Smooth muscle cell (in vitro differentiated cells): ENCODE results near the gene LCE7A. TPM values are rescaled to one million over a fixed set of nuclear protein-coding genes. Genes with fewer than 3 reads are reported as not detected.

ENCODE experiments used
- DNase-seq: peaks from one replicate; lab custom pipeline; 2025; ENCODE audit not compliant: unreplicated experiment; lab: John Stamatoyannopoulos, UW
- H2AFZ ChIP-seq: fragments of 200-600 bp; sonication (generic); 2 replicates; pipeline ENCODE4 v1.6.0; 2016; ENCODE audit warnings: antibody characterized with exemption, low read depth, mild to moderate bottlenecking
- H3F3A ChIP-seq: fragments of 200-600 bp; sonication (generic); 2 replicates; pipeline ENCODE4 v1.6.0; 2017; ENCODE audit warnings: antibody characterized with exemption, low read depth
- H3K27ac ChIP-seq: fragments of 200-600 bp; sonication (generic); 2 replicates; pipeline ENCODE4 v1.5.1; 2016; ENCODE audit warnings: low read depth, mild to moderate bottlenecking
- H3K27me3 ChIP-seq: fragments of 200-600 bp; sonication (generic); 2 replicates; pipeline ENCODE4 v1.6.1; 2016; ENCODE audit warnings: low read depth, mild to moderate bottlenecking
- H3K36me3 ChIP-seq: fragments of 200-600 bp; sonication (generic); 2 replicates; pipeline ENCODE4 v1.5.1; 2016; ENCODE audit warnings: low read depth
- H3K4me1 ChIP-seq: fragments of 200-600 bp; sonication (generic); 2 replicates; pipeline ENCODE4 v1.5.1; 2016; ENCODE audit warnings: low read depth
- H3K4me2 ChIP-seq: fragments of 200-600 bp; sonication (generic); 2 replicates; pipeline ENCODE4 v1.6.0; 2016; ENCODE audit warnings: mild to moderate bottlenecking
- H3K4me3 ChIP-seq: fragments of 200-600 bp; sonication (generic); 2 replicates; pipeline ENCODE4 v1.5.1; 2016; ENCODE audit warnings: mild to moderate bottlenecking
- H3K79me2 ChIP-seq: fragments of 200-600 bp; sonication (generic); 2 replicates; pipeline ENCODE4 v1.6.0; 2016; ENCODE audit warnings: low read depth, mild to moderate bottlenecking
- H3K9ac ChIP-seq: fragments of 200-600 bp; sonication (generic); 2 replicates; pipeline ENCODE4 v1.6.0; 2016; ENCODE audit warnings: low read depth
- H3K9me3 ChIP-seq: fragments of 200-600 bp; sonication (generic); replicated peaks from 2 replicates; pipeline ENCODE4 v1.5.1; 2016; ENCODE audit warnings: low read depth
- H4K20me1 ChIP-seq: fragments of 200-600 bp; sonication (generic); 2 replicates; pipeline ENCODE4 v1.6.0; 2016; ENCODE audit warnings: low read depth
- CTCF ChIP-seq: fragments of 200-600 bp; sonication (generic); IDR thresholded peaks from 2 replicates; pipeline ENCODE4 v1.5.1; 2017; ENCODE audit warnings: borderline replicate concordance, mild to moderate bottlenecking, antibody characterized with exemption; ENCODE audit not compliant: insufficient read depth, poor library complexity, severe bottlenecking
- WGBS: methylation state at CpG from one replicate; pipeline ENCODE4 v1.1.7; 2016; ENCODE audit warnings: low lambda C conversion rate; 5-methylcytosine and 5-hydroxymethylcytosine counted together
- polyA plus RNA-seq: library from polyadenylated mRNA; unstranded; fragments of >200 nt; fragmentation: Nextera tagmentation; extraction: Ambion mirVana; gene quantifications from 2 replicates; pipeline ENCODE4 v1.2.1, GENCODE V29; 2016
- total RNA-seq: library from RNA; depleted of rRNA; stranded (reverse); fragments of >200 nt; gene quantifications from 2 replicates; pipeline ENCODE4 v1.2.3, GENCODE V29; 2014

Gene LCE7A
- total and polyA plus RNA-seq, 2 experiments from 2014 or later: not detected

GRCh38 chr1:152884085-152884484 lies 24.3 kb downstream of the LCE7A start:
- Histone ChIP-seq H3K4me2 (no peak overlapping the region), H3K27ac (no peak overlapping the region), H3K9ac (no peak overlapping the region), H3K27me3 (no peaks in the 10 kb centered on the region), H3K79me2 (no peaks in the 10 kb centered on the region), H3K4me1 (no peaks in the 10 kb centered on the region), H4K20me1 (no peaks in the 10 kb centered on the region), H3K36me3 (no peaks in the 10 kb centered on the region), H3K4me3 (no peak overlapping the region), H3K9me3 (no peaks in the 10 kb centered on the region), H2AFZ (no peak overlapping the region), H3F3A (no peaks in the 10 kb centered on the region)
- DNase-seq: no peak
- TF ChIP-seq CTCF: no peak

- 100% methylated on average over 1 of the region's 1 CpG for WGBS
- Histone ChIP-seq H3K27ac (no peak overlapping the region), H3K9ac (no peak overlapping the region), H2AFZ (no peak overlapping the region), H3K36me3 (no peaks in the 10 kb centered on the region), H3K4me2 (no peak overlapping the region), H4K20me1 (no peaks in the 10 kb centered on the region), H3K79me2 (no peaks in the 10 kb centered on the region), H3K27me3 (no peaks in the 10 kb centered on the region), H3F3A (no peaks in the 10 kb centered on the region), H3K4me1 (no peaks in the 10 kb centered on the region), H3K9me3 (no peaks in the 10 kb centered on the region), H3K4me3 (no peak overlapping the region)
- TF ChIP-seq CTCF: no peak
- DNase-seq: no peak
Measured at GRCh38 chr1:152884506-152884905, 24.7 kb downstream of the LCE7A start.

GRCh38 chr1:152884966-152885624 lies 25.3 kb downstream of the LCE7A start:
- no peak overlapping the region for H3K4me2 ChIP-seq
- no peaks in the 10 kb centered on the region for H3K36me3 ChIP-seq
- H3K9me3 ChIP-seq: no peaks in the 10 kb centered on the region
- 49% methylated on average over 4 of the region's 4 CpGs for WGBS
- no peak for DNase-seq
- no peak overlapping the region for H2AFZ ChIP-seq
- no peak for TF ChIP-seq CTCF
- no peak overlapping the region for H3K4me3 ChIP-seq
- no peaks in the 10 kb centered on the region for H4K20me1 ChIP-seq
- no peak overlapping the region for H3K9ac ChIP-seq
- H3K27me3 ChIP-seq: no peaks in the 10 kb centered on the region
- no peaks in the 10 kb centered on the region for H3F3A ChIP-seq
- no peak overlapping the region for H3K27ac ChIP-seq
- no peaks in the 10 kb centered on the region for H3K79me2 ChIP-seq
- H3K4me1 ChIP-seq: no peaks in the 10 kb centered on the region

- Histone ChIP-seq H3K9ac (no peak overlapping the region), H4K20me1 (no peaks in the 10 kb centered on the region), H3K79me2 (no peaks in the 10 kb centered on the region), H3F3A (no peaks in the 10 kb centered on the region), H3K27ac (no peak overlapping the region), H3K4me2 (no peak overlapping the region), H3K4me1 (no peaks in the 10 kb centered on the region), H3K27me3 (no peaks in the 10 kb centered on the region), H2AFZ (no peak overlapping the region), H3K36me3 (no peaks in the 10 kb centered on the region), H3K4me3 (no peak overlapping the region), H3K9me3 (no peaks in the 10 kb centered on the region)
- TF ChIP-seq CTCF: no peak
- no peak for DNase-seq
- 24% methylated on average over 3 of the region's 3 CpGs for WGBS
Measured at GRCh38 chr1:152886085-152886484, 26.3 kb downstream of the LCE7A start.
